ENCODE data around the gene EML3.

GRCh38 chr11:62552485-62553079 lies 60.0 kb downstream of the EML3 start:
- no peak for TF ChIP-seq POLR2A (IDR thresholded peaks at IDR 0.05)
- TF ChIP-seq, protein P1, sequence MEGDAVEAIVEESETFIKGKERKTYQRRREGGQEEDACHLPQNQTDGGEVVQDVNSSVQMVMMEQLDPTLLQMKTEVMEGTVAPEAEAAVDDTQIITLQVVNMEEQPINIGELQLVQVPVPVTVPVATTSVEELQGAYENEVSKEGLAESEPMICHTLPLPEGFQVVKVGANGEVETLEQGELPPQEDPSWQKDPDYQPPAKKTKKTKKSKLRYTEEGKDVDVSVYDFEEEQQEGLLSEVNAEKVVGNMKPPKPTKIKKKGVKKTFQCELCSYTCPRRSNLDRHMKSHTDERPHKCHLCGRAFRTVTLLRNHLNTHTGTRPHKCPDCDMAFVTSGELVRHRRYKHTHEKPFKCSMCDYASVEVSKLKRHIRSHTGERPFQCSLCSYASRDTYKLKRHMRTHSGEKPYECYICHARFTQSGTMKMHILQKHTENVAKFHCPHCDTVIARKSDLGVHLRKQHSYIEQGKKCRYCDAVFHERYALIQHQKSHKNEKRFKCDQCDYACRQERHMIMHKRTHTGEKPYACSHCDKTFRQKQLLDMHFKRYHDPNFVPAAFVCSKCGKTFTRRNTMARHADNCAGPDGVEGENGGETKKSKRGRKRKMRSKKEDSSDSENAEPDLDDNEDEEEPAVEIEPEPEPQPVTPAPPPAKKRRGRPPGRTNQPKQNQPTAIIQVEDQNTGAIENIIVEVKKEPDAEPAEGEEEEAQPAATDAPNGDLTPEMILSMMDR (IDR thresholded peaks at IDR 0.05): no peak

Measured in ovary (tissue), 3 donors.